GM12892 (cell line): ENCODE results near the gene EDAR.

Experiments used
- DNase-seq: peaks from one replicate; pipeline ENCODE4 v3.0.0; 2011; ENCODE audit not compliant: insufficient read length
- FAIRE-seq: peaks from 2 replicates; lab custom pipeline; 2011; peaks lifted over from hg19 to GRCh38; lab: Jason Lieb, UNC
- POLR2A ChIP-seq: IDR thresholded peaks from 2 replicates; pipeline ENCODE4 v1.6.1; 2011; ENCODE audit warnings: low read depth, low read length, control low read depth
- POLR2AphosphoS5 ChIP-seq: IDR thresholded peaks from 2 replicates; pipeline ENCODE4 v1.6.1; 2011; ENCODE audit warnings: low read depth, low read length, control low read depth
- TAF1 ChIP-seq: IDR thresholded peaks from 2 replicates; pipeline ENCODE4 v1.6.1; 2011; ENCODE audit warnings: low read depth, mild to moderate bottlenecking, control low read depth, low read length, borderline replicate concordance

The EDAR gene

DNA sequence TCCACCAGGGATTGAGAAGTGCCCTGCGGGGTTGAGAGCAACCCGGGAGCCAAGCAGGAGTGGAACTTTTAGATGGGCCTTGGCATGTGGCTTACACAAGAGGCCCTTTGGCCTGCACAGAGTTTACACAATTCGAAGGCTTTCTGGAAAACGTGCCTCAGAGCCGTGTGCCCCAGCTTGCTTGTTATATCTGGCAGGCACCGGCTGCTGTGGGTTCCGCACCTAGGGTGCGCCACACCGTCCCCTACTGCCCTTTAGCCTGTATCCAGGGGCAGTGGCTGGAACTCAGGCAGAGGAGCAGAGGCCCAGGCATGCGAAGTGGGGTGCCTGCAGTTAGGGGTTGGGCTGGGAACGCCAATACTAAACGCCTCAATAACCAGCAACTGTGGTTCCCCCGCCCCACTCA lies 32.9 kb upstream of the EDAR start:
- FAIRE-seq (no peak), DNase-seq (no peak)
- TF ChIP-seq POLR2A = no peak
- no peak for TF ChIP-seq TAF1
- TF ChIP-seq POLR2AphosphoS5 = no peak

- TF ChIP-seq POLR2A (no peak), POLR2AphosphoS5 (no peak), TAF1 (no peak)
- FAIRE-seq (no peak), DNase-seq (no peak)
Measured at GRCh38 chr2:109020217-109020637, 31.2 kb upstream of the EDAR start.

GRCh38 chr2:109018452-109018851 lies 29.4 kb upstream of the EDAR start:
- DNase-seq (no peak), FAIRE-seq (no peak)
- TF ChIP-seq POLR2AphosphoS5 (no peak), TAF1 (no peak), POLR2A (no peak)

DNA sequence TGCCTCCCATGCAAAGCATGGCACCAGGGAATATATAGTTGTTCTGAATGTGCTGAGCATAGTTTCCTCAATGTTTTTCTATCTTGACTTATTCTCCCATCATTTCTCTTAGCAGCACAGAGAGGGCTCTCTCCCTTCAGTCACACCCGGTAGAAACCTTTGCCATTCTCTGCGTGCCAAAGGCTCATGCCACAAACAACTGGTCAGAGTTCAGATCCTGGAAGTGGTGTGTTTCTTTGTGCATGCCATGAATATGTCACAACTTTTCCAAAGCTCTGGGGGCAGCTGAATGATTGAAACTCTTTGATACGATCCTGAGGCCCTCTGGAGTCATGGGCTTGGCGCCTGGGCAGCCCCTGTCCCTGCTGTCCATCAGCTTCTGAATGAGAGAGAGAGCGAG lies 28.0 kb upstream of the EDAR start:
- no peak for DNase-seq
- FAIRE-seq = no peak
- TF ChIP-seq POLR2AphosphoS5 (no peak), POLR2A (no peak), TAF1 (no peak)

GRCh38 chr2:109016376-109016775 lies 27.4 kb upstream of the EDAR start:
- TF ChIP-seq TAF1 (no peak), POLR2A (no peak), POLR2AphosphoS5 (no peak)
- FAIRE-seq (no peak), DNase-seq (no peak)

DNA sequence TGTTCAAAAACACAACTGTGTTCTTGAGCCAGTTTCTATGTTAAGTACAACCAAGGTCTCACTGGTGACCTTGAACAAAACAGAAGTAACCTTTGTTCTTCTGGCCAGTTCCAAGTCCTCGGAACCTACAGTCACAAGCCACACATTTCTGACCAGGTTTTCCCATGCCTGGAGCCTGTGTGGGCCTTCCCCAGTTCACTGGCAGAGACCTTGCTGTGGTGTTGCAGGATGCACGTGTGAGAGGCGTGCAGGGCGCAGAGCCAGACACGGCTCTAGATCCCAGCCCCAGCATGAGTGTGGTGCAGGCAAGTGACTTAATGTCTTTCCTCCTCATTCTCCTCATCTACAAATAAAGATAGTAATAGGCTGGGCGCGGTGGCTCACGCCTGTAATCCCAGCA lies 25.5 kb upstream of the EDAR start:
- DNase-seq (no peak), FAIRE-seq (no peak)
- TF ChIP-seq POLR2AphosphoS5 (no peak), POLR2A (no peak), TAF1 (no peak)

- TF ChIP-seq POLR2A (no peak), POLR2AphosphoS5 (no peak), TAF1 (no peak)
- DNase-seq (no peak), FAIRE-seq (no peak)
Measured at GRCh38 chr2:109013051-109013450, 24.0 kb upstream of the EDAR start.

GRCh38 chr2:109009920-109010610 lies 21.0 kb upstream of the EDAR start:
- FAIRE-seq (no peak), DNase-seq (no peak)
- TF ChIP-seq POLR2A = no peak
- TF ChIP-seq POLR2AphosphoS5 = no peak
- TF ChIP-seq TAF1 = no peak

GRCh38 chr2:109006971-109007370 lies 18.0 kb upstream of the EDAR start:
- TF ChIP-seq POLR2A (no peak), POLR2AphosphoS5 (no peak), TAF1 (no peak)
- DNase-seq (no peak), FAIRE-seq (no peak)

DNA sequence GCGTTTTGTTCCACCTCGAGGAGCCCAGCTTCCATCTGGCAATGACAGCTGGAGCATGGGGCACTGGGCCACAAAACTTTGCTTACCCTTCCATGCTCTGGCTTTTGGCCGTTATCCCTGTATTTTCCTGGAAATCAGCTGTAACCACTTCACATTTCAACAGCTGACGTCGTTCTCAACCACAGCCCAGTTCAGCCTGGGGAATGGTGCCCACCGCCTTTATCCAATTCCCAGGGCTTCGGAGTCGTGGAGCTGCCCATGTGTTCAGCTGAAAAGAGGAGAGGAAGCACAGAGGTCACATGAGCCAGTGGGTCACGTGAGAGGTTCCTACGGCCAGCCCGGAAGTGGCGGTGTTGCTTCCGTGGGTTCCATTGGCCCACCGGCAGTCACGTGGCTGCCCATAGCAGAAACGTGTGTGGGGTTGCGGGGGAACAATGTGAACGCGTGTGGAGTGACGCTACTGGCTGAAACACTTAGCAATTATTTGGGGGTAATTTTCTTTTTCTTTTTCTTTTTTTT lies 16.7 kb upstream of the EDAR start:
- DNase-seq = no peak
- no peak for FAIRE-seq

DNA sequence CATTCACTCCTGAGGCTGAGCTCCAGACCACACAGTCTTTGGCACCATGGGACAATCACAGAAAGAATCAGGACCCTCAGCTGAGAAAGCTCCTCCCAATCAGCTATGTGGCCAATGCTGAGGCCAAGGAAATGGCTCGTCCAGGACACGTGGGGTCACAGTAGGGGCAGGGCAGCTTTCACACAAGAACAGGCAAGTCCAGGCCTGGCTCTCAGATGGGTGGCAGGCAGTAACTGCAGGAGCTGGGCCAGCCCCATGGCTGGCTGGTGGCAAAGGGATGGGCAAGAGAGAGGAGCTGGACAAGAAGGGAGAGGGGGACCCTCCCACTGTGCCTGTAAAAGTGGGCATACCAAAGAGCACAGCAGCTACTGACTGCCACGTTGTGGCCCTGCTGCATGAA lies 12.2 kb upstream of the EDAR start:
- TF ChIP-seq POLR2A (no peak), POLR2AphosphoS5 (no peak), TAF1 (no peak)
- FAIRE-seq (no peak), DNase-seq (no peak)

More for the DNA sequence above, 16.7 kb upstream of the EDAR start:
- TF ChIP-seq TAF1 = no peak

DNA sequence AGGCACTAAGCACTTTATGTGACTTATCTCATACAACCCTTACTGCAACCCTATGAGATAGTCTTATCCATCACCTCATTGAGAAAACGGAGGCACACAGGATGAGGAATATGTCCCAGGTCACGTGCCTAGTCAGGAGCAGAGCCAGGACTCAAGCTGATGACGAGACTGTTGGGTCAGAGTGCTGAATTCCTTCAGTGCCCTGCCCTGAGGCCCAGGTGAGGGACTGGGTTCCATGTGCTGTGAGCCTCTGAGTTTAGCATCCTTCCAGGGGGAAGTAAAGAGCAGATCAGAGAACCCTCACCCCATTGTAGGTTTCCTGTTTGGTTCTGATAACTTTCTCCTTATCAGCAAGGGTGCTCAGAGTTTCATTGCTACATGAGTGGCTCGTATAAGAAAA lies 11.7 kb upstream of the EDAR start:
- TF ChIP-seq POLR2AphosphoS5 = no peak
- no peak for TF ChIP-seq TAF1
- no peak for TF ChIP-seq POLR2A
- FAIRE-seq (no peak), DNase-seq (no peak)

GRCh38 chr2:108998911-108999310 lies 9.9 kb upstream of the EDAR start:
- FAIRE-seq (no peak), DNase-seq (no peak)
- no peak for TF ChIP-seq TAF1
- TF ChIP-seq POLR2A = no peak
- no peak for TF ChIP-seq POLR2AphosphoS5
